OCI-LY7 (cell line): ENCODE measurements around the gene MEF2B. TPM values are rescaled to one million over a fixed set of nuclear protein-coding genes. Genes with fewer than 3 reads are reported as not detected.

ENCODE experiments used
- BruUV-seq: library from RNA; stranded (reverse); fragments of 400-500 nt; replicated peaks from 2 replicates; lab custom pipeline; 2021; lab: Mats Ljungman, UMichigan
- CTCF ChIA-PET: fragments of 300-600 bp; sonication (Branson Sonifier 250); formaldehyde crosslinking; loops from one replicate; lab custom pipeline; 2022; ENCODE audit warnings: antibody characterized with exemption; ENCODE audit not compliant: unreplicated experiment; lab: Charles Lee
- POLR2A ChIA-PET: fragments of 300-600 bp; sonication (Branson Sonifier 250); formaldehyde crosslinking; loops from one replicate; lab custom pipeline; 2022; ENCODE audit warnings: antibody characterized with exemption; lab: Charles Lee
- DNase-seq: peaks from one replicate; pipeline ENCODE4 v3.0.0-alpha.2; 2015; ENCODE audit warnings: low spot score
- H2AFZ ChIP-seq: fragments of 200-600 bp; sonication (generic), shearing (Covaris generic); 2 replicates; pipeline ENCODE4 v1.6.1; 2014; ENCODE audit warnings: mild to moderate bottlenecking, antibody characterized with exemption, low read length, moderate library complexity
- H3K27ac ChIP-seq: fragments of 200-600 bp; sonication (generic); 2 replicates; pipeline ENCODE4 v1.5.1; 2014; ENCODE audit warnings: mixed run types, low read depth, mild to moderate bottlenecking, moderate library complexity, low read length, inconsistent platforms; ENCODE audit not compliant: poor library complexity, severe bottlenecking
- H3K36me3 ChIP-seq: fragments of 200-600 bp; sonication (generic); 2 replicates; pipeline ENCODE4 v1.6.1; 2014; ENCODE audit warnings: mild to moderate bottlenecking, antibody characterized with exemption, low read length, moderate library complexity, mixed read lengths; ENCODE audit not compliant: insufficient read depth
- H3K4me1 ChIP-seq: fragments of 200-600 bp; sonication (generic); 2 replicates; pipeline ENCODE4 v1.5.1; 2014; ENCODE audit warnings: mild to moderate bottlenecking, low read length; ENCODE audit not compliant: insufficient read depth, poor library complexity, severe bottlenecking
- H3K4me2 ChIP-seq: fragments of 200-600 bp; sonication (generic); 2 replicates; pipeline ENCODE4 v1.6.1; 2014; ENCODE audit warnings: mild to moderate bottlenecking, low read length
- H3K4me3 ChIP-seq: fragments of 200-600 bp; sonication (generic); 2 replicates; pipeline ENCODE4 v1.5.1; 2014; ENCODE audit warnings: mild to moderate bottlenecking, low read depth, low read length; ENCODE audit not compliant: poor library complexity, severe bottlenecking
- H3K79me2 ChIP-seq: fragments of 200-600 bp; sonication (generic); 2 replicates; pipeline ENCODE4 v1.6.1; 2016; ENCODE audit warnings: low read depth, mild to moderate bottlenecking, low read length, moderate library complexity, mixed read lengths; ENCODE audit not compliant: insufficient read depth
- H3K9me2 ChIP-seq: fragments of 200-600 bp; sonication (generic); 2 replicates; pipeline ENCODE4 v1.6.1; 2016; ENCODE audit warnings: mild to moderate bottlenecking, low read length, mixed read lengths; ENCODE audit not compliant: insufficient read depth
- H3K9me3 ChIP-seq: fragments of 200-600 bp; sonication (generic); 2 replicates; pipeline ENCODE4 v1.6.1; 2014; ENCODE audit warnings: mild to moderate bottlenecking, mixed run types, low read length, mixed read lengths
- H4K20me1 ChIP-seq: fragments of 200-600 bp; sonication (generic); 2 replicates; pipeline ENCODE4 v1.6.1; 2014; ENCODE audit warnings: mild to moderate bottlenecking, antibody characterized with exemption, low read length, moderate library complexity, mixed read lengths; ENCODE audit not compliant: insufficient read depth
- EZH2phosphoT487 ChIP-seq: fragments of 200-600 bp; sonication (generic); IDR thresholded peaks from 2 replicates; pipeline ENCODE4 v1.6.1; 2018; ENCODE audit warnings: low read depth, borderline replicate concordance, mild to moderate bottlenecking, mixed run types, antibody characterized with exemption, low read length, moderate library complexity, mixed read lengths
- intact Hi-C: fragments of 100-400 bp; cut with micrococcal nuclease; formaldehyde crosslinking; loops from one replicate; pipeline ENCODE4 v1.10.0; 2022; ENCODE audit not compliant: unreplicated experiment
- total RNA-seq, 2 experiments: library from RNA; depleted of rRNA in 1 of 2; stranded (reverse); fragments of >200 nt in 1 of 2; shearing (Covaris generic) in 1 of 2; gene quantifications; 2 replicates each; pipeline ENCODE4 v1.2.3, GENCODE V29; 2014 to 2022
- TF ChIP-seq, protein P1 (sequence below): fragments of 200-600 bp; sonication (generic); conservative IDR thresholded peaks from 2 replicates; pipeline ENCODE4 v1.5.1; 2014; ENCODE audit warnings: mild to moderate bottlenecking, antibody characterized with exemption, low read length, moderate library complexity, mixed read lengths

The MEF2B gene
- total RNA-seq, 2 experiments from 2014 or later: 201 to 295 TPM

DNA sequence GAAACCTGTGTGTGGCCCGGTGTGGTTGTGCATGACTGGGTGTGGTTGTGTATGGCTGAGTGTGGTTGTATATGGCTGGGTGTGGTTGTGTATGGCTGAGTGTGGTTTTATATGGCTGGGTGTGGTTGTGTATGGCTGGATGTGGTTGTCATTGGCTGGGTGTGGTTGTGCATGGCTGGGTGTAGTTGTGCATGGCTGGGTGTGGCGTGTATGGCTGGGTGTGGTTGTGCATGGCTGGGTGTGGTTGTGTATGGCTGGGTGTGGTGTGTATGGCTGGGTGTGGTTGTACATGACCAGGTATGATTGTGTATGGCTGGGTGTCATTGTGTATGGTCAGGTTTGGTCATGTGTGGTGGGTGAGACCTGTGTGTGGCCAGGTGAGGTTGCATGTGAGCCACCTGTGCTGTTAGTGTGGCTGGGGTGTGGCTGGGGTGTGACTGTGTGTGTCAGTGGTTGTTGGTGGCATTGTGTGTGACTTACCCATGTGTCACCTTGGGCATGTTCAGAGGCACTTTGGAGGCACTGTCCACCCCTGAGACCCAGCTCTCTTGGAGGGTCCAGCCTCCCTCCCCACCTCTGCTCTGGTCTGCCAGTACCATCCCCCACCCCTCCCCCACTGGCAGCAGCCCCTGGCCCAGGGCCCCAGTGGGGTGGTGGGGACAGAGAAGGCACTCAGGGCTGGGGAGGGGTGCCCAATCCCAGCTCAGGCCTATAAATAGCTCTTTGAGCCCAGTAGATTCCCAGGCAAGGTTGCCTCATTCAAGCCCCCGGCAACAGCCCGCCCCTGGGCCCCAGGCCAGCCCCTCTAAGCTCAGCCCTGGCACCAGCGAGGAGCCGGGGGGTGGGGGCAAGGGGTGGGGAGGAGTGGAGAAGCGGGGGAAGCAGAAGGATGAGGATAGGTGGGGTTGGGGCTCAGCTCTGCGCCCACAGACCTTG lies 37.8 kb upstream of the MEF2B start:
- H2AFZ ChIP-seq: no peak overlapping the region
- intact Hi-C loops: loop anchor here (10.0 kb wide), 1 partner anchor 117 kb away; the partner anchor contains the start of genes MAU2 and SUGP1
- no peak for TF ChIP-seq EZH2phosphoT487
- TF ChIP-seq, protein P1, sequence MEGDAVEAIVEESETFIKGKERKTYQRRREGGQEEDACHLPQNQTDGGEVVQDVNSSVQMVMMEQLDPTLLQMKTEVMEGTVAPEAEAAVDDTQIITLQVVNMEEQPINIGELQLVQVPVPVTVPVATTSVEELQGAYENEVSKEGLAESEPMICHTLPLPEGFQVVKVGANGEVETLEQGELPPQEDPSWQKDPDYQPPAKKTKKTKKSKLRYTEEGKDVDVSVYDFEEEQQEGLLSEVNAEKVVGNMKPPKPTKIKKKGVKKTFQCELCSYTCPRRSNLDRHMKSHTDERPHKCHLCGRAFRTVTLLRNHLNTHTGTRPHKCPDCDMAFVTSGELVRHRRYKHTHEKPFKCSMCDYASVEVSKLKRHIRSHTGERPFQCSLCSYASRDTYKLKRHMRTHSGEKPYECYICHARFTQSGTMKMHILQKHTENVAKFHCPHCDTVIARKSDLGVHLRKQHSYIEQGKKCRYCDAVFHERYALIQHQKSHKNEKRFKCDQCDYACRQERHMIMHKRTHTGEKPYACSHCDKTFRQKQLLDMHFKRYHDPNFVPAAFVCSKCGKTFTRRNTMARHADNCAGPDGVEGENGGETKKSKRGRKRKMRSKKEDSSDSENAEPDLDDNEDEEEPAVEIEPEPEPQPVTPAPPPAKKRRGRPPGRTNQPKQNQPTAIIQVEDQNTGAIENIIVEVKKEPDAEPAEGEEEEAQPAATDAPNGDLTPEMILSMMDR: no peak
- ChIA-PET CTCF (no interaction called here), POLR2A (interaction anchor here (0.6 kb wide), 1 partner anchor 143 kb away, joined by 3 read pairs; no protein-coding TSS in a partner anchor)
- no peaks in the 10 kb centered on the region for H3K36me3 ChIP-seq
- H3K27ac ChIP-seq: no peak overlapping the region
- H3K4me1 ChIP-seq: peaks cover 7% of the 10 kb centered on the region
- peaks cover 2% of the 10 kb centered on the region; the same call in 1 of the 2 replicates for H3K79me2 ChIP-seq
- H3K4me2 ChIP-seq: no peak overlapping the region
- H3K9me2 ChIP-seq: no peaks in the 10 kb centered on the region
- DNase-seq: no peak
- no TSS peak for BruUV-seq
- H3K4me3 ChIP-seq: no peak overlapping the region
- no peaks in the 10 kb centered on the region for H4K20me1 ChIP-seq
- no peaks in the 10 kb centered on the region for H3K9me3 ChIP-seq

DNA sequence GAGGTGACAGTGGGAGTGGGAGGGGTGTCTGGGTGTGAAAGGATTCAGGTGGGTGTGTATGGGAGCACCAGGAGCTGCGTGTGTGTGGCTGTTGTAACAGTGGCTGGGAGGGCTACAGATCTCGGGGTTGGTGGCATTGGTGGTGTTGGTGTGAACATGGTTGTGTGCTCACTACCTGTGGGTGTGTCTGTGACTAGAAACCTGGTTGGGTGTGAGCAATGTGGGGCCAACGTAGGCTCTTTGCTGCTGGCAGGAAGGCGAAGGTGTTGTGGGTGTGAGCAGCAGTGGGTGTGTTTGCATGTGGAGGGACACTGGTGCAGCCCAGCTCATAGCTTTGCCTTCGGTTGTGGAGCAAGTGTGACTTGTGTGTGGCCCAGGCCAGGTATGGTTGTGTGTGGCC lies 36.9 kb upstream of the MEF2B start:
- no peak for TF ChIP-seq EZH2phosphoT487
- TF ChIP-seq, protein P1: no peak
- Histone ChIP-seq H3K9me2 (no peaks in the 10 kb centered on the region), H2AFZ (no peak overlapping the region), H3K9me3 (no peaks in the 10 kb centered on the region), H3K36me3 (peaks cover 8% of the 10 kb centered on the region), H3K4me2 (no peak overlapping the region), H4K20me1 (no peaks in the 10 kb centered on the region), H3K27ac (no peak overlapping the region), H3K4me1 (peaks cover 12% of the 10 kb centered on the region), H3K4me3 (no peak overlapping the region), H3K79me2 (peaks cover 11% of the 10 kb centered on the region; the same call in 1 of the 2 replicates)
- ChIA-PET POLR2A (no interaction called here), CTCF (no interaction called here)
- no TSS peak for BruUV-seq
- no peak for DNase-seq
- intact Hi-C loops: loop anchor here (10.0 kb wide), 1 partner anchor 118 kb away; the partner anchor contains the start of genes MAU2 and SUGP1
